Measurements from ENCODE around the gene UPF3A. TPM values are rescaled to one million over a fixed set of nuclear protein-coding genes. Genes with fewer than 3 reads are reported as not detected.
"Not testable (repeated sequence)": the region's sequence is repeated elsewhere in the genome, so short reads cannot be mapped to it uniquely, and the experiment has no call there.

The UPF3A gene
- total and polyA plus RNA-seq, 2 experiments from 2014 or later = 35.7 to 48.9 TPM

GRCh38 chr13:114328595-114328994, 47.2 kb downstream of the UPF3A start:
- no peak for DNase-seq (ENCODE audit: low spot score)
- Histone ChIP-seq H3K36me3 (replicated peaks; ENCODE audit: insufficient read depth, low read depth) (no peaks in the 10 kb centered on the region), H3K27ac (no peak overlapping the region), H2AFZ (no peak overlapping the region), H3K9me3 (ENCODE audit: low read depth) (no peaks in the 10 kb centered on the region), H3K79me2 (peaks cover 9% of the 10 kb centered on the region), H3K27me3 (no peaks in the 10 kb centered on the region), H4K20me1 (ENCODE audit: insufficient read depth, poor library complexity, severe bottlenecking) (no peaks in the 10 kb centered on the region), H3K4me3 (no peak overlapping the region), H3K9me2 (replicated peaks; ENCODE audit: insufficient read depth) (no peaks in the 10 kb centered on the region), H3K4me1 (ENCODE audit: insufficient read depth) (peaks cover 3% of the 10 kb centered on the region), H3K4me2 (no peak overlapping the region)
- 100% methylated on average over 1 of the region's 1 CpG for WGBS (ENCODE audit: low lambda C conversion rate, missing lambda C conversion rate)
- TF ChIP-seq EZH2 (IDR thresholded peaks at IDR 0.05; ENCODE audit: borderline replicate concordance) (no peak), EZH2phosphoT487 (IDR thresholded peaks at IDR 0.05; ENCODE audit: low read depth, severe bottlenecking, unreplicated experiment) (no peak)
- TF ChIP-seq, protein P1, sequence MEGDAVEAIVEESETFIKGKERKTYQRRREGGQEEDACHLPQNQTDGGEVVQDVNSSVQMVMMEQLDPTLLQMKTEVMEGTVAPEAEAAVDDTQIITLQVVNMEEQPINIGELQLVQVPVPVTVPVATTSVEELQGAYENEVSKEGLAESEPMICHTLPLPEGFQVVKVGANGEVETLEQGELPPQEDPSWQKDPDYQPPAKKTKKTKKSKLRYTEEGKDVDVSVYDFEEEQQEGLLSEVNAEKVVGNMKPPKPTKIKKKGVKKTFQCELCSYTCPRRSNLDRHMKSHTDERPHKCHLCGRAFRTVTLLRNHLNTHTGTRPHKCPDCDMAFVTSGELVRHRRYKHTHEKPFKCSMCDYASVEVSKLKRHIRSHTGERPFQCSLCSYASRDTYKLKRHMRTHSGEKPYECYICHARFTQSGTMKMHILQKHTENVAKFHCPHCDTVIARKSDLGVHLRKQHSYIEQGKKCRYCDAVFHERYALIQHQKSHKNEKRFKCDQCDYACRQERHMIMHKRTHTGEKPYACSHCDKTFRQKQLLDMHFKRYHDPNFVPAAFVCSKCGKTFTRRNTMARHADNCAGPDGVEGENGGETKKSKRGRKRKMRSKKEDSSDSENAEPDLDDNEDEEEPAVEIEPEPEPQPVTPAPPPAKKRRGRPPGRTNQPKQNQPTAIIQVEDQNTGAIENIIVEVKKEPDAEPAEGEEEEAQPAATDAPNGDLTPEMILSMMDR (IDR thresholded peaks at IDR 0.05; ENCODE audit: poor library complexity) = no peak

- H3K4me2 ChIP-seq = no peak overlapping the region
- H4K20me1 ChIP-seq (ENCODE audit: insufficient read depth, poor library complexity, severe bottlenecking) = no peaks in the 10 kb centered on the region
- DNase-seq (ENCODE audit: low spot score) = no peak
- no peak for TF ChIP-seq EZH2phosphoT487 (IDR thresholded peaks at IDR 0.05; ENCODE audit: low read depth, severe bottlenecking, unreplicated experiment)
- TF ChIP-seq EZH2 (IDR thresholded peaks at IDR 0.05; ENCODE audit: borderline replicate concordance) = no peak
- TF ChIP-seq, protein P1 (IDR thresholded peaks at IDR 0.05; ENCODE audit: poor library complexity) = no peak
- no peaks in the 10 kb centered on the region for H3K36me3 ChIP-seq (replicated peaks; ENCODE audit: insufficient read depth, low read depth)
- H3K27ac ChIP-seq = no peak overlapping the region
- H3K9me3 ChIP-seq (ENCODE audit: low read depth) = no peaks in the 10 kb centered on the region
- H3K79me2 ChIP-seq = peaks cover under 1% of the 10 kb centered on the region
- no peaks in the 10 kb centered on the region for H3K27me3 ChIP-seq
- H3K4me1 ChIP-seq (ENCODE audit: insufficient read depth) = peaks cover 3% of the 10 kb centered on the region
- H3K4me3 ChIP-seq = no peak overlapping the region
- H2AFZ ChIP-seq = no peak overlapping the region
- WGBS (ENCODE audit: low lambda C conversion rate, missing lambda C conversion rate) = 79% methylated on average over 5 of the region's 5 CpGs
- H3K9me2 ChIP-seq (replicated peaks; ENCODE audit: insufficient read depth) = no peaks in the 10 kb centered on the region
These were observed 48.7 kb downstream of the UPF3A start for GRCh38 chr13:114330086-114330485.

DNA sequence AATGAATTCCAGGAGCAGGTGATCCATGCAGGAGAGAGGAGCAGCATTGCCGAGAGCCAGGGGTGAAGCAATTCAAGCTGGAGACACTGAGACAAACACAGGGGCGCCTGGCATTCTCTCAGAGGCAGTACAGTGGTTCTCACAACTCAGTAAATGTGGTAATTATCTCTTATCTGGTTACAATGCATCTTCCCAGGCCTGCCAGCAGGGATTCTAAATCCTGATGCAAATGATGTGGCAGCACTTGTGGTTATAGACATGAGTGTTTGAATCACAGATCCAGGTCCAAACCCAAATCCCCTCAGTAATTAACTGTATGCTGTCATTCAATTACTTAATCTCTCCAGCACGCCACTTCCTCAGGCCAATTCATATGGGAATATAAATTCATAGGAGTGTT, 52.5 kb downstream of the UPF3A start:
- H3K9me3 ChIP-seq (ENCODE audit: low read depth); H2AFZ ChIP-seq; H3K36me3 ChIP-seq (replicated peaks; ENCODE audit: insufficient read depth, low read depth); H3K27me3 ChIP-seq; H3K4me2 ChIP-seq; H3K79me2 ChIP-seq; H3K4me1 ChIP-seq (ENCODE audit: insufficient read depth); DNase-seq (ENCODE audit: low spot score); H3K4me3 ChIP-seq; H3K27ac ChIP-seq; H4K20me1 ChIP-seq (ENCODE audit: insufficient read depth, poor library complexity, severe bottlenecking); H3K9me2 ChIP-seq (replicated peaks; ENCODE audit: insufficient read depth): not testable (repeated sequence)
- 62% methylated on average over 3 of the region's 3 CpGs for WGBS (ENCODE audit: low lambda C conversion rate, missing lambda C conversion rate)

- no peaks in the 10 kb centered on the region for H3K9me3 ChIP-seq (ENCODE audit: low read depth)
- WGBS (ENCODE audit: low lambda C conversion rate, missing lambda C conversion rate) = 75% methylated on average over 5 of the region's 5 CpGs
- H3K27ac ChIP-seq = no peak overlapping the region
These were observed 53.1 kb downstream of the UPF3A start for GRCh38 chr13:114334305-114335053.

GRCh38 chr13:114336457-114336856, 55.1 kb downstream of the UPF3A start:
- not testable (repeated sequence) for H3K4me3 ChIP-seq; H3K27me3 ChIP-seq; DNase-seq (ENCODE audit: low spot score); H3K4me1 ChIP-seq (ENCODE audit: insufficient read depth); H3K79me2 ChIP-seq; H3K27ac ChIP-seq; H2AFZ ChIP-seq; H3K36me3 ChIP-seq (replicated peaks; ENCODE audit: insufficient read depth, low read depth); H3K4me2 ChIP-seq; H4K20me1 ChIP-seq (ENCODE audit: insufficient read depth, poor library complexity, severe bottlenecking); H3K9me2 ChIP-seq (replicated peaks; ENCODE audit: insufficient read depth); H3K9me3 ChIP-seq (ENCODE audit: low read depth)
- 88% methylated on average over 1 of the region's 1 CpG for WGBS (ENCODE audit: low lambda C conversion rate, missing lambda C conversion rate)

More at GRCh38 chr13:114334305-114335053, 53.1 kb downstream of the UPF3A start:
- no peak overlapping the region for H2AFZ ChIP-seq
- H4K20me1 ChIP-seq (ENCODE audit: insufficient read depth, poor library complexity, severe bottlenecking) = no peaks in the 10 kb centered on the region
- no peaks in the 10 kb centered on the region for H3K27me3 ChIP-seq
- H3K4me2 ChIP-seq = no peak overlapping the region
- H3K4me1 ChIP-seq (ENCODE audit: insufficient read depth) = no peaks in the 10 kb centered on the region
- no peak for DNase-seq (ENCODE audit: low spot score)
- TF ChIP-seq EZH2phosphoT487 (IDR thresholded peaks at IDR 0.05; ENCODE audit: low read depth, severe bottlenecking, unreplicated experiment) (no peak), EZH2 (IDR thresholded peaks at IDR 0.05; ENCODE audit: borderline replicate concordance) (no peak)
- TF ChIP-seq, protein P1 (IDR thresholded peaks at IDR 0.05; ENCODE audit: poor library complexity) = no peak
- no peaks in the 10 kb centered on the region for H3K79me2 ChIP-seq
- no peaks in the 10 kb centered on the region for H3K36me3 ChIP-seq (replicated peaks; ENCODE audit: insufficient read depth, low read depth)
- no peaks in the 10 kb centered on the region for H3K9me2 ChIP-seq (replicated peaks; ENCODE audit: insufficient read depth)
- no peak overlapping the region for H3K4me3 ChIP-seq

Measured in hepatocyte (in vitro differentiated cells).